Measurements from ENCODE around the gene RNF112.

DNA sequence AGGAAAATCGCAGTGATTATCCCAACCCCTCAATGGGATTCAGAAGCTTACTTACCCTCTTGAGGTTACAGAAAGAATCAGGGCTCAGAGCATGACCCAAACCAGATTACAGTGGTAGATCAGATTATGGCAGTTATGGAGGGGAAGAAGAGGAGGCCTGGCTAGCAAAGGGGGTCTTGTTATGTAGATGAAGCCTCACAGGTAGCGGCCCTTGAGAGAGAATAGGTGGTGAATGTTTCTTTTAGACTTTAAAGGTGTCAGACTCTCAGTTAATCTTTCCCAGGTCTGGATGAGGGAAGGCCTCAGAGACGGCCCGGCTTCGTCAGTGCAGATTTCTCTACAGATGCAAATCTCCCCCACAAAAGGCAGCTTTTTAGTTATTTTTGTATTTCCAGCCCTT, 15.6 kb downstream of the RNF112 start:
- TF ChIP-seq, protein P1, sequence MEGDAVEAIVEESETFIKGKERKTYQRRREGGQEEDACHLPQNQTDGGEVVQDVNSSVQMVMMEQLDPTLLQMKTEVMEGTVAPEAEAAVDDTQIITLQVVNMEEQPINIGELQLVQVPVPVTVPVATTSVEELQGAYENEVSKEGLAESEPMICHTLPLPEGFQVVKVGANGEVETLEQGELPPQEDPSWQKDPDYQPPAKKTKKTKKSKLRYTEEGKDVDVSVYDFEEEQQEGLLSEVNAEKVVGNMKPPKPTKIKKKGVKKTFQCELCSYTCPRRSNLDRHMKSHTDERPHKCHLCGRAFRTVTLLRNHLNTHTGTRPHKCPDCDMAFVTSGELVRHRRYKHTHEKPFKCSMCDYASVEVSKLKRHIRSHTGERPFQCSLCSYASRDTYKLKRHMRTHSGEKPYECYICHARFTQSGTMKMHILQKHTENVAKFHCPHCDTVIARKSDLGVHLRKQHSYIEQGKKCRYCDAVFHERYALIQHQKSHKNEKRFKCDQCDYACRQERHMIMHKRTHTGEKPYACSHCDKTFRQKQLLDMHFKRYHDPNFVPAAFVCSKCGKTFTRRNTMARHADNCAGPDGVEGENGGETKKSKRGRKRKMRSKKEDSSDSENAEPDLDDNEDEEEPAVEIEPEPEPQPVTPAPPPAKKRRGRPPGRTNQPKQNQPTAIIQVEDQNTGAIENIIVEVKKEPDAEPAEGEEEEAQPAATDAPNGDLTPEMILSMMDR (IDR thresholded peaks at IDR 0.05) = no peak
- TF ChIP-seq POLR2A (IDR thresholded peaks at IDR 0.05) = no peak

Data from testis (tissue), 2 donors.